ENCODE measurements around the gene KCNJ15. TPM values are rescaled to one million over a fixed set of nuclear protein-coding genes. Genes with fewer than 3 reads are reported as not detected.

Gene KCNJ15
- total RNA-seq, 2 experiments from 2014 or later = not detected

- no peak for DNase-seq
- no peaks in the 10 kb centered on the region for H3K9me3 Mint-ChIP-seq
- H3K4me3 Mint-ChIP-seq = no peak overlapping the region
- no peak overlapping the region for H3K27ac Mint-ChIP-seq
- H3K27me3 Mint-ChIP-seq = peaks cover 2% of the 10 kb centered on the region
- POLR2A ChIA-PET = no interaction called here
- CTCF ChIA-PET = no interaction called here
- no peaks in the 10 kb centered on the region for H3K36me3 Mint-ChIP-seq (ENCODE audit: low read depth)
- peaks cover 17% of the 10 kb centered on the region for H3K4me1 Mint-ChIP-seq
These were observed 63.0 kb downstream of the KCNJ15 start for GRCh38 chr21:38319781-38320180.

GRCh38 chr21:38321568-38321967 is 64.8 kb downstream of the KCNJ15 start:
- H3K36me3 Mint-ChIP-seq (ENCODE audit: low read depth) = no peaks in the 10 kb centered on the region
- H3K27ac Mint-ChIP-seq = no peak overlapping the region
- ChIA-PET POLR2A (no interaction called here), CTCF (no interaction called here)
- no peaks in the 10 kb centered on the region for H3K9me3 Mint-ChIP-seq
- H3K4me3 Mint-ChIP-seq = no peak overlapping the region
- DNase-seq = no peak
- no peaks in the 10 kb centered on the region for H3K27me3 Mint-ChIP-seq
- peaks cover 17% of the 10 kb centered on the region for H3K4me1 Mint-ChIP-seq

GRCh38 chr21:38322311-38322950 is 65.6 kb downstream of the KCNJ15 start:
- Mint-ChIP-seq H3K4me1 (peaks cover 17% of the 10 kb centered on the region), H3K27me3 (no peaks in the 10 kb centered on the region), H3K4me3 (no peak overlapping the region), H3K9me3 (no peaks in the 10 kb centered on the region), H3K36me3 (ENCODE audit: low read depth) (no peaks in the 10 kb centered on the region), H3K27ac (no peak overlapping the region)
- POLR2A ChIA-PET = no interaction called here
- CTCF ChIA-PET = no interaction called here
- DNase-seq = no peak

DNA sequence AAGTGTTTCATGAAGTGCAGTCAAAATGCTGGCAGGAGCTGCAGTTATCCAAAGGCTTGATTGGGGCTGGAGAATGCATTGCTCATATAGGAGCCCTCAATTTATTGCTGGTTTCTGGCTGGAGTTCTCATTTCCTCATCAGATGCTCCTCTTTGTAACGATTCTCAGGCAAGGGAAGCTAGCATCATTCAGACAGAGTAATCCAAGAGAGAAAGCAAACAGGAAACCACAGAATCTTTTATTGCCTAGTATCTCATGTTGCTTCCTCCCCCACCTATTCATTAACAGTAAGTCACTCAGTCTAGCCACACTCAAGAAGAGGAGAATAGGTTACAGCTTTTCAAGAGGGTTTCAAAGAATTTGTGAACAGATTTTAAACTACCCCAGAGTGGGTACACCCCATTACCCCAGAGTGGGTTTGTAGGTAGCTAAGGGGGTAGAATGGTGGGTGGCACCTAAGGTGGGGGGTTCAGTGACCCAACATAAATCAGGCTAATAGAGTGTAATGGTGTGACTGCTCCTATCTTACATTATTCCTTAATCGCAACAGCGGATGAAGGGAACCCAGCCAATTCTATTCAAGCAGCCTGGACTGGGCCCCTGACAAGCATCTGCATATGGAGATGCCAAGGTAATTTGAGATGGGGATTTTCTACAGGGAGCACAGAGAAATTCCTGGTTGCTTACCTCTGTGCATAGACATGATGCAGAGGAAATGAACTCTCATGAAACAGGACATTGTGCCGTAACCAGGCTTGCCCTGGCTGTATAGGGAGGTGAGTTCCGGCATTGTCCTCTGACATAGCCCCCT is 67.1 kb downstream of the KCNJ15 start:
- POLR2A ChIA-PET = interaction anchor here (0.6 kb wide), 1 partner anchor 17 kb away, joined by 3 read pairs; no protein-coding TSS in a partner anchor
- CTCF ChIA-PET = no interaction called here
- Mint-ChIP-seq H3K9me3 (no peaks in the 10 kb centered on the region), H3K4me1 (peaks cover 20% of the 10 kb centered on the region), H3K27me3 (no peaks in the 10 kb centered on the region), H3K4me3 (no peak overlapping the region), H3K27ac (no peak overlapping the region), H3K36me3 (ENCODE audit: low read depth) (no peaks in the 10 kb centered on the region)
- no peak for DNase-seq

DNA sequence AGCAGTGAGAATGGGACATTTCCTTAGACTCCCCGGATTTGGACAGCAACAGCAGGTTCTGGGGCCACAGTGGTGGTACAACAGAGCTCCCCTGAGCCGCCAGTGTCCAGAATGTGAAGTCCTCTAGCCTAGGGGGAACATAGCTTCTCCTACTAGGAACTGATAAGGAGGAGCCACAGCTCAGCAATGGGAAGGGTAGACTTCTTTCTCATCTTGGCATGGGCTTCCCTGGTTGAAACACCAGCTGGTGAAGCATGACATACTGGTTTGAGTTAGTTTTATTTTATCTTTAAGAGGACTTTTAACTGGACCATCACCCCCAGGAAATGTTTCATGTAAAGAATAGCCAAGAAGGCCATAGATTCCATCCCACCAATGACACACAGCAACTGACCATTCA is 68.4 kb downstream of the KCNJ15 start:
- Mint-ChIP-seq H3K27me3 (no peaks in the 10 kb centered on the region), H3K36me3 (ENCODE audit: low read depth) (no peaks in the 10 kb centered on the region), H3K9me3 (no peaks in the 10 kb centered on the region), H3K4me1 (peaks cover 20% of the 10 kb centered on the region), H3K4me3 (no peak overlapping the region), H3K27ac (no peak overlapping the region)
- ChIA-PET POLR2A (no interaction called here), CTCF (no interaction called here)
- DNase-seq = no peak

- POLR2A ChIA-PET = no interaction called here
These were observed 69.1 kb downstream of the KCNJ15 start for GRCh38 chr21:38325731-38326420.

DNA sequence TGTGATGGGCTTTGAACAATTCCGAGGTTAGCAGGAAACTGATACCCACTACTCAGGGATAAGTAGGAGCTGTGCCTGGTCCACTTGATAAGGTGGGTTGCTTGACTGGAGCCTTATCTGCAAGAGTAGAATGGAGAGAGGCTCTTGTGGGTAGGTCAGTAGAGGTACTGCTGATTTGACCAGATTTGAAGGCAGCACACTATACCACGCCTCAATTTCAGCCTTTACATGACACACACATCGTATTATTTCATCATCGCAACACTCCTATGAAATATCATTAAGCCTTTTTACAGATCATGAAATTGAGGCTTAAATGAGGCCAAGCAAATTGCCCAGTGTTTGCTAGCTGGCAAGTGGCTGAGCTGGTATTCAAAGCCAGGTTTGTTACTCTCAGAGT is 69.6 kb downstream of the KCNJ15 start:
- Mint-ChIP-seq H3K36me3 (ENCODE audit: low read depth) (no peaks in the 10 kb centered on the region), H3K27ac (no peak overlapping the region), H3K27me3 (no peaks in the 10 kb centered on the region), H3K4me1 (peaks cover 20% of the 10 kb centered on the region), H3K9me3 (no peaks in the 10 kb centered on the region), H3K4me3 (no peak overlapping the region)
- ChIA-PET POLR2A (interaction anchor here (0.7 kb wide), 1 partner anchor 24 kb away, joined by 3 read pairs; no protein-coding TSS in a partner anchor), CTCF (no interaction called here)
- DNase-seq = no peak

More at GRCh38 chr21:38325731-38326420, 69.1 kb downstream of the KCNJ15 start:
- H3K36me3 Mint-ChIP-seq (ENCODE audit: low read depth) = no peaks in the 10 kb centered on the region
- no peak overlapping the region for H3K27ac Mint-ChIP-seq
- no peaks in the 10 kb centered on the region for H3K9me3 Mint-ChIP-seq
- H3K27me3 Mint-ChIP-seq = no peaks in the 10 kb centered on the region
- H3K4me3 Mint-ChIP-seq = no peak overlapping the region
- DNase-seq = no peak
- H3K4me1 Mint-ChIP-seq = peaks cover 20% of the 10 kb centered on the region
- CTCF ChIA-PET = no interaction called here

DNA sequence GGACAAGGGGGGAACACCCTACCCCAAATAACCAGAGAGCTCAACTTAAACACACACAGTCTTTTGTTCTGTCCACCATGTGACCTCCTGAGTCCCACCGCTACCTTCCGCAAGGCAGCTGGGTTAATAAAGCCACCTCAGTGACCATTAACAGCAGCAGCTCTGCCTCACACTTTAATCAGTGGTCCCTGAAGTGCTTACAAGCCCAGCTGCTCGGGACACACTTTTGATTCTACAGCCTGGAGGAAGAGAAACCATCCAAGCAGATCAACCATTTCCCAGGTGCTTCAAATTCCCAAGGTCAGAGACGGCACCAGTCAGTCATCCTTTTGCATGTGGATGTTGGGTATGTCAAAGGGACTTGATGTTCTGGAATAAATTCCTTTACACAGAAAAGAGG is 70.1 kb downstream of the KCNJ15 start:
- no peaks in the 10 kb centered on the region for H3K27me3 Mint-ChIP-seq
- no peak overlapping the region for H3K4me3 Mint-ChIP-seq
- no peak for DNase-seq
- POLR2A ChIA-PET = interaction anchor here (0.7 kb wide), 1 partner anchor 23 kb away, joined by 3 read pairs; no protein-coding TSS in a partner anchor
- H3K9me3 Mint-ChIP-seq = no peaks in the 10 kb centered on the region
- CTCF ChIA-PET = no interaction called here
- no peak overlapping the region for H3K27ac Mint-ChIP-seq
- H3K36me3 Mint-ChIP-seq (ENCODE audit: low read depth) = no peaks in the 10 kb centered on the region
- H3K4me1 Mint-ChIP-seq = peaks cover 20% of the 10 kb centered on the region

- ChIA-PET POLR2A (no interaction called here), CTCF (interaction anchor here (0.7 kb wide), 1 partner anchor 34 kb away, joined by 3 read pairs; no protein-coding TSS in a partner anchor)
- Mint-ChIP-seq H3K9me3 (no peaks in the 10 kb centered on the region), H3K4me1 (peaks cover 19% of the 10 kb centered on the region), H3K36me3 (ENCODE audit: low read depth) (no peaks in the 10 kb centered on the region), H3K27me3 (no peaks in the 10 kb centered on the region), H3K27ac (no peak overlapping the region), H3K4me3 (no peak overlapping the region)
- no peak for DNase-seq
These were observed 71.2 kb downstream of the KCNJ15 start for GRCh38 chr21:38327984-38328383.

DNA sequence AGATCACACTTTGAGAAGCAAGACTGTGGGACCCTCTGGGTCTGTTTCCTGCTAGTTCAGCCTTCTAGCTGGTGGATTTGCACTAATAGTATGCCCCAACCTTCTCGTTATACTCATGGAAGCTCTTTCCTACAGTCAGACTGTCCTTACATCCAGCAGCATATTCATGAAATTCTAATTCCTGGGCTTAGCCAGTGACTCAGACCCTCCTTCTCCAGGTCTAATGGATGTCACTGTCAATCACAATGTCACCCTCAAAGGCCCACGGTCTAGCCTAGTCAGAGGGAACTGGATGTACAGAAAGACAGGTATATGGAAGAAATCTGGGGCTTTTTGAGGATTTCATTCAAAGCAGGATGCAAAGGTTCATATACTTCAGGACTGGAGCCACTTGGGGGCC is 72.4 kb downstream of the KCNJ15 start:
- ChIA-PET CTCF (no interaction called here), POLR2A (no interaction called here)
- no peak for DNase-seq
- no peaks in the 10 kb centered on the region for H3K27me3 Mint-ChIP-seq
- H3K4me1 Mint-ChIP-seq = peaks cover 8% of the 10 kb centered on the region
- H3K9me3 Mint-ChIP-seq = no peaks in the 10 kb centered on the region
- no peak overlapping the region for H3K27ac Mint-ChIP-seq
- H3K4me3 Mint-ChIP-seq = no peak overlapping the region
- H3K36me3 Mint-ChIP-seq (ENCODE audit: low read depth) = no peaks in the 10 kb centered on the region

DNA sequence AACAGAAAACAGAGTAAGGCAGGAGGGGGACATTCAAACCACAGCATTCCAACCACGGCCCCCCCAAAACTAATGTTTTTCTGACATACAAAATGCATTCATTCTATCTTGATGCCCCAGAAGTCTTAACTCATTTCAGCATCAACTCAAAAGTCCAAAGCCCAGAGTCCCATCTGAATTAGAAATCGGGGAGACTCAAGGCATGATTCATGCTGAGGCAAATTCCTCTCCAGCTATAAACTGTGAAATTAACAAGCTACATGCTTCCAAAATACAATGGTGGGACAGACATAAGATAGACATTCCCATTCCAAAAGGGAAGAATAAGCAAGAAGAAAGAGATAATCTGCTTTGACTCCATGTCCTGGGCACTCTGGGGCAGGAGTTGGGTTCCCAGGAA is 73.9 kb downstream of the KCNJ15 start:
- Mint-ChIP-seq H3K27me3 (no peaks in the 10 kb centered on the region), H3K36me3 (ENCODE audit: low read depth) (no peaks in the 10 kb centered on the region), H3K27ac (no peak overlapping the region), H3K4me3 (no peak overlapping the region), H3K4me1 (peaks cover 3% of the 10 kb centered on the region), H3K9me3 (no peaks in the 10 kb centered on the region)
- ChIA-PET POLR2A (no interaction called here), CTCF (interaction anchor here (1.4 kb wide), 1 partner anchor 86 kb away, joined by 3 read pairs; no protein-coding TSS in a partner anchor)
- DNase-seq = no peak

DNA sequence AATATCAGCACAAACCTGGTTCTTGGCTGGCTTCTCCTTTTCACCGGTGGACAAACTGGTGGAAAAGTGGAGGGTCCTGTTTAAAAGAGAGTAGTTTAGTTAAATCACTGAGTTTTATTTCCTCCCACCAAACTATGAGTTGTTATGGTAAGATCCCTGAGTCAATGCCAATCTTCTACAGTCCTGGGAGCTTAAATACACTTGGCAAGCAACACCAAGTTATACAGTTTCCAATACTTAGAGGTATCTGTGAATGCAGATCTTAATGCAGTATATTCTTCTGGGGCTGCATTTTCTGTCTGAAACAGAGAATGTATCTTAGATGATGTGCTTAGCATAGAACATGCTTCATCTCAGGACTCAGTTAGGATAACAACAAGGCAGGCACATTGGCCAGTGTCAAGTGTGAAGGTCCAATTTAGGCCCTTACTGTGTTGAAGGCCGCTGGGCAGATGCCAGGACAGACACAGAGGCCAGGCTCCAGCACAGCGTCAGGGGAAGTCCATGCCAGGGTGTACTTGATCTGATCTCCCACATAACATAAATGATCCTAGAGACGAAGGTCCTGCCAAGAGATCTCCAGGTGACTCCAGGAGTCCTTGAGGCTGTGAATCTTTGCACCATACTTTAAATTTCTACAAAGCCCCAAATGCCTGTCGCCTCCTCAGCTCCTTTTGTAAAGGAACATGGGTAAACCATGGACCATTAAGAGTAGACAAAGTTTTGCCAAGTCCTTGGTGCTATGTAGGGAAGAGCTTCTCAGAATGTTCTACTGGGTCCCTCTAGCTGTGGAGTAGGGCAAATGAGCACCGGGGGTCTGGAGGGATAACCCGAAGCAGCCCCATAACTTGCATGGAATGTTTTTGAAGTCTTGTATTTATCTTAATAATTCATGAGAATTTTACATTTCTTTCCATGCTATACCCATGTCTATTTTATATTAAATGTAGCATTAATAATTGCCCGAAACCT is 76.8 kb downstream of the KCNJ15 start:
- ChIA-PET POLR2A (no interaction called here), CTCF (interaction anchor here (1.2 kb wide), 1 partner anchor 19 kb away, joined by 3 read pairs; no protein-coding TSS in a partner anchor)
- DNase-seq = no peak
- no peaks in the 10 kb centered on the region for H3K36me3 Mint-ChIP-seq (ENCODE audit: low read depth)
- H3K4me3 Mint-ChIP-seq = no peak overlapping the region
- H3K27ac Mint-ChIP-seq = no peak overlapping the region
- H3K9me3 Mint-ChIP-seq = no peaks in the 10 kb centered on the region
- H3K4me1 Mint-ChIP-seq = no peaks in the 10 kb centered on the region
- no peaks in the 10 kb centered on the region for H3K27me3 Mint-ChIP-seq

All from activated CD4-positive, alpha-beta T cell treated with anti-CD3 and anti-CD28 coated beads, Interleukin-2, amount 10 ng/mL, durations not matched to agents 7 days and 5 days (primary cell).